ENCODE measurements around the gene EPS8L3. TPM values are rescaled to one million over a fixed set of nuclear protein-coding genes. Genes with fewer than 3 reads are reported as not detected.

EPS8L3 gene
- total RNA-seq, 1 experiment from 2014 or later: 0.15 TPM

GRCh38 chr1:109782927-109783326, 19.2 kb upstream of the EPS8L3 start:
- DNase-seq (ENCODE audit: extremely low read depth, low read depth): no peak

DNA sequence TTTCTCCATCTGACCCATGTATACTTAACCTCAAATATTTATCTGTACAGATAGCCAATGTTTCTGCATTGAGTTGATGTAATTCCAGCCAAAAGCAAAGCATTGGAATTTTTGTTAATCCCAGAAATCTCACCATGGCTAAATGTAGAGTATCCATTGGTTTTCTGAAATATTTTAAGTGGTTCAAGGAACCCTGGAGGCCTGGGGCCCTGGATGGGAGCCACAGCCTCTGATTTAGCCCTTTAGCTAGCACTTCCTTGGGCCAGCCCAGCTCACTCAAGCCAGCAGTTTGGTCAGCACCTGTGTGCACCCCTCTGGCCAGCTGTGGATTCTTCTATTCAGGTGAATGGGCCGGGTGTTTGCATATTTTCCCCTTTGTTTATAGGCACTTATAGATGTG, 18.8 kb upstream of the EPS8L3 start:
- no peak for DNase-seq (ENCODE audit: extremely low read depth, low read depth)

DNA sequence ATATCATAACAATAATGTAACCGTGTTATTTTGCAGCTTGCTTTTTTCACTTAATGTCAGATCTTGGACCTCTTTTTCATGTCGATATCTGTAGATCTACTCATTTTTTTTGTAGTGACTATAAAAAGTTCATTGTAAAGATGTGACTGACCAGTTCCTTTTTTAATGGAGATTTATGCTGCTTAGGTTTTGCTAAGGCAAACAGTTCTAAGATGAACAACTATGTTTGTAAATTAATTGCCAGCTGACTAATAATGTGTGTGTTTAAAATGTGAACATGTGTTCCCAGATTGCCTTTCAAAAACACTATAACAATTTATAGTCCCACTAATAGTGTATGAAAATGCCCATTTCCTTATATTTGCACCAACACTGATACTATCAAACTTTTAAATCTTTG, 18.1 kb upstream of the EPS8L3 start:
- DNase-seq (ENCODE audit: extremely low read depth, low read depth): no peak

DNA sequence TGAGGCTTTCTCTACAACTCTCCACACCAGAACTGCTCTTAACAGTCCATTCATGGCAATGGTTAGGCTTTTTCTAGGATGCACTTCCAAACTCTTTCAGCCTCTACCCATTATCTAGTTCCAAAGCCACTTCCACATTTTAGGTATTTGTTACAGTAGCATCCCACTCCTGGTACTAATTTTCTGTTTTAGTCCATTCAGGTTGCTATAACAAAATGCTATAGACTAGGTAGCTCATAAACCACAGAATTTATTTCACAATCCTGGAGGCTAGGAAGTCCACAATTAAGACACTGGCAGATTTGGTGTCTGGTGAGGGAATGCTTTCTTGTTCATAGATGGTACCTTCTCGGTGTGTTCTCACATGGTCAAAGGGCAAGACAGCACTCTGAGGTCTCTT, 17.3 kb upstream of the EPS8L3 start:
- no peak for DNase-seq (ENCODE audit: extremely low read depth, low read depth)

DNA sequence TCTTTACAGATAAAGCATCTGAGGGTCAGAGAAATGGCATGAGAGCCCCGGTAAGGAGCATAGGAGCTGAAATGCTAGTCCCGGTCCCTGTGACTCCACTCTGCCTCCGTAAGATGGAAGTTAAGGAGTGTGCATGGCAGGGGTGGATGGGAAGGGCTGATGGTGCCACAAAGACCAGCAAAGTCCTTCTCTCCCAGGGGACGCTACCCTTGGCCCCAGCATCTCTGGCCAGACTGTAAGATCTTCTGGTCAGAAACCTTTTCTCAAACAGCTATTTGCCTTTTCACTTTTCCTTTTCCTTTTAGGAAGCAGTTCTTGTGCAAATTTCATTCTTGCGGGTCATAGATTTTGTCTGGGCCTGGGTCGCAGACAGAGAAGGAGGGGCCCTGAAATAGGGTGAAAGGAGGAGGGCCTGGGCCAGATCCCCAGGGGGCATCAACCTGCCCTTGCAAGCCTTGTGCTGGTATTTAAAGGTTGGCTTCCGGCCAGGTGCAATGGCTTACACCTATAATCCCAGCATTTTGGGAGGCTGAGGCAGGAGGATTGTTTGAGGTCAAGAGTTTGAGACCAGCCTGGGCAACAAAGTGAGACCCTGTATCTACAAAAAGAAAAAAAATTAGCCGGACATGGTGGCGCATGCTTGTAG, 14.4 kb upstream of the EPS8L3 start:
- no peak for DNase-seq (ENCODE audit: extremely low read depth, low read depth)

GRCh38 chr1:109777436-109777835, 13.7 kb upstream of the EPS8L3 start:
- no peak for DNase-seq (ENCODE audit: extremely low read depth, low read depth)

GRCh38 chr1:109776911-109777310, 13.2 kb upstream of the EPS8L3 start:
- DNase-seq (ENCODE audit: extremely low read depth, low read depth): peak; percentile 79

- no peak for DNase-seq (ENCODE audit: extremely low read depth, low read depth)
These were observed 12.6 kb upstream of the EPS8L3 start for GRCh38 chr1:109776206-109776835.

- no peak for DNase-seq (ENCODE audit: extremely low read depth, low read depth)
These were observed 11.7 kb upstream of the EPS8L3 start for GRCh38 chr1:109775398-109775797.

DNA sequence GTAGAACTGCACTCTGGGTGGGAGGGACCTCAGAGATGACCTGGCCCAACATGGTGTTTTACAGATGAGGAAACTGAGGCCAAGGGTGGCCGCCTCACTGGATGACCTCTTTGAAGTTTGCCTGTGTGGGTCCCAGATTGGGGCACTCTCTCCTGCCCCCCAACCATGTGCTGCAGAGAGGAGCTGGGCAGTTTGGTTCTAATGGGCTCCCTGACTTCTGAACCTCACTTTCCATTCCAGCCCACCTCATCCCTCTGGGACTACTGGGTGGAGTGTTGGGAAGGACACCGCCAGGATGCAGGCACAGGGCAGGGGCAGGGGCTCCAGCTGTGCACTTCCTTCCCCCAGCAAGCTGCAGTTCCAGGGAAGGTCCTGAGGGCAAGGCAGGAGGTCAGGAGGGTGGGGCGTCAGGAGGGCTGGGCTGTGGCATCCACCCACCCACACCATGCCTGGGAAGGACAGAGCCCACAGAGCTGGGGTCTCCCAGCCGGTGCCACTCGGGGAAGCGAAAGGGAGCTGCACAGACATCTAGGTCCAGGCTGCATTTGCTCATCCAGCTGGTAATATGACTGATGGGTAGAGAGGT, 10.3 kb upstream of the EPS8L3 start:
- DNase-seq (ENCODE audit: extremely low read depth, low read depth): no peak

- peak; percentile 85 for DNase-seq (ENCODE audit: extremely low read depth, low read depth)
These were observed 9.6 kb upstream of the EPS8L3 start for GRCh38 chr1:109773203-109773899.

DNA sequence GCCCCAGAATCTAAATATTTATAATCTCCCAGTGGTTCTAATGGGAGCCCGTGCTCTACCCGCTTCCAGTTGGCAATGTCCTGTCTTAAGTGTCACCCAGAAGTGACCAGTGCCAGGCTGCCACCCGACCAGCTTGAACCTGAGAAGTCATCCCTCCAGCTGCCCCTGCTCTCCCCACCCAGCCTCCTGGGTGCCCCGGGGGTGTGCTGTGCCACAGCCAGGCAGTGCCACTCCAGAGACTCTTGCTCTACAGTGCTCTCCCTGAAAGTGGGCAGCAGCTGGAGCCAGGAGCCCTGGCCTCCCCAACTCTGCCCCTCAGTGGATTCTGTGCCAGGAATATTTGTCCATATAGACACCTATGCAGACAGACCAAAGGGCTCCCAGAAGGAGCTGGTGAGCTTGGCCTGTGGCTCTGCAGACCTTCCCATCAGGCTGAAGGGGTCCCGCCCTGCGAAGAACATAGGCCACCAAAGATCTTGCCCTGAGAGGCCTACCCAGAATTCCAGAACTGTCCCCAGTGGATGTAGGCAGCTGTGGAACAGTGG, 9.0 kb upstream of the EPS8L3 start:
- DNase-seq (ENCODE audit: extremely low read depth, low read depth): no peak

- no peak for DNase-seq (ENCODE audit: extremely low read depth, low read depth)
These were observed 8.3 kb upstream of the EPS8L3 start for GRCh38 chr1:109771712-109772657.

DNA sequence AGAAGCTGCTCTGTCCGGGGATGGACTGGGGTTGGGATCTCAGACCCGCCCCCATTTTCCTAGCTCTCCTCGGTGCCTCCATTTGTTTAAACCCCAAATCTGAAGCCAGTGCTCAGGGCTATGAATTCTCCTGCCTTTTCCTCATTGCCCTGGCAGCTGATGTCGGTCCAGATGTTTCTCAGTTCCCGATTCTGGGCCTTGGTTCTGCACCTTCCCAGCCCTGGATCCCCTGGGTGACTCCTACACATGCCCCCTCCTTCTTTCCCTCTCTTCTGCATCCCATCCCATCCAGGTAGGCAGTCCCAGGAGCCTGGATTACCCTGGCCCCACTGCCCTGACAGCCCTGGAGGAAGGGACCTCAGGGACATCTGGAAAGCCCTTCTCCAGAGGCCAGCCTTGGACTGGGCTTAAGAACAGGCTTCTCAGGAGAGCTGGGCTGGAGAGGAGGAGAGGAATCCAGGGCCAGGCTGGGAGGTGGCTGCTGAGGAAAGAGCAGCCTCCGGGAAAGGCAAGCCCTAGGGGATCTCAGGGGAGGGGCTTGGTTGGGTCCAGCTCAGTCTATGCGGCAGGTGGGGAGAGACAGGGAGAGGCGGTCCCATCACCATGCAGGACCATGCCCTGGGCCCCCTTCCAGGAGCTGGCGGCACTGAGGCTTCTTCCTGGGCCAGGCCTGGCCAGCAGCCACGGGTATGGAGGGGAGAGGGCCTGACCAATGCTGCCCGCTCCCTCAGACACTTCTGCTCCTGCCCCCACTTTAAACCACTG, 6.8 kb upstream of the EPS8L3 start:
- DNase-seq (ENCODE audit: extremely low read depth, low read depth): no peak

DNA sequence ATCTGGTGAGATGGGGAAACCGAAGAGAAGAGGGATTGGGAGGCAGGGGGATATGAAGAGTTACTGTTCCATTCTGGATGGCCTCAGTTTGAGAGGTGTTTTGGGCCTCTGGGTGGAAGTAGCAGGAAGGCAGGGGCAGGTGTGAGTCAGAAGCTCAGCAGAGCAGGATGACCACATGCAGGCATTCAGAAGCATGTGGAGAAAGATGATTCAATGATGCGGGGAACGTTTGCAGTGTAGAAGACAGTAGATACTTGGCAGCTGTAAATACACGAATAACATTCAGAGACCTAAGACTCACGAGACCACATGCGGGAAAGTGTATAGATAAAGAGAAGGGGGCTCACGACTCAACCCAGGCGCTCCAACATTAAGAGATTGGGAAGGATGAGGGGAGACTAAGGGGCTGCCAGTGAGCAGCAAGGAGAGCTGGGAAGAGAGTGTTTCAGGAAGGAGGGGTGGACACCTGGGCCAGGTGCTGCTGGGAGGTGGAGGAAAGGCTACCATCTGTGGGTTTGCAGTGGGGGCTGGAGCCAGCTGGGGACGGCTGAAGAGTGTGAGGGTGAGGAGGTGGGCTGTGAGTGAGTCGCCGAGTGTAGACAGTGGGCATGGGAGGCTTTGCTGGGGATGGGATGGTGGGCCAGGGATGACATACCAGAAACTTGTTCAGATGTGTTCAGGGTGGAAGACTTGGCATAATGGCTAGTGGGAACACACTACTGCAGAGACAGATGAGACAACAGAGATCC, 5.8 kb upstream of the EPS8L3 start:
- DNase-seq (ENCODE audit: extremely low read depth, low read depth): no peak

- DNase-seq (ENCODE audit: extremely low read depth, low read depth): no peak
These were observed 5.1 kb upstream of the EPS8L3 start for GRCh38 chr1:109768820-109769219.

DNA sequence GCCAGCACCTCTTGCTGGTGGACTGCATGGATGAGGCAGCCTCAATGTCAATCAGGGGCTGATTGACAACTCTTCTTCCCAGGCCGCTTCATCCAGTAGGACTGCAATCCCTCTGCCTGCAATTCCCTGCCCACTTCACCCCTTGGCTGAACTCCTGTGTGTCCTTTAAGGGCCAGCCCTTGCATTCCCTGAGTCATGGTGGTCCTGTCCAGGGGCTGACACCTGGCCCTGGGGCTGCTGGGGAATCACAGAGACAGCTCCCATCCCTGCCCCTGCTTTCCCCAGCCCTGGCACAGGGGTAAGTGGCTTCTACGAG, 4.6 kb upstream of the EPS8L3 start:
- no peak for DNase-seq (ENCODE audit: extremely low read depth, low read depth)

DNA sequence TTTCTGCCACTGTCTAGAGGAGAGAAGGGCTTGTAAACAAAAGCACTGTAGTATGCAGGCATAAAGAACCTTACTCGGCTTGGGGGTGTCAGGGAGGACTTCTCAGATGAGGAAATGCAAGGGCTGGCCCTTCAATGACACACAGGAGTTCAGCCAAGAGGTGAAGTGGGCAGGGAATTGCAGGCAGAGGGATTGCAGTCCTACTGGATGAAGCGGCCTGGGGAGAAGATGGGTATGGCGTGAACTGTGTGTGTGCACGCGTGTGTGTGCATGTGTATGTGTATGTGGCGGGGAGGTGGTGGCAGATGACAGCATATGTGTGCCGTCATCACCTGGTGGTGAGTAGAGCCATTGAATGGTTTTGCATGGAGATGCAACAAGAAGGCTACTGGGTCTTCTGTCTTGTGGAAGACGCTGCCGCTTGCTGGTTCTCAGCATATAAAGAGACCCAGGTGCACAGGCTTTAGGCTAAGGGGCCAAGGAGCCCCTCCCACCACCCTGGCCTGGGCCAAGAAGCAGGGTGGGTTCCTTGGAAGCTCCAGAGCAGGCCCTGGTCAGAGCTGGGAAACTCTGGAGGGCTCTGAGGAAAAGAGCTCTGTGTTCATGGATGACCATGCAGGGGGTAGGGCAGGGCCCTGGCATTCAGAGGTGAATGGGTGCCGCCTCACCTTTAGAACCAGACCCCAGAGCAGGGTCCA, 4.1 kb upstream of the EPS8L3 start:
- no peak for DNase-seq (ENCODE audit: extremely low read depth, low read depth)

Measured in NCI-H460 (cell line).